Stimulated activated CD8-positive, alpha-beta memory T cell treated with anti-CD3 and anti-CD28 coated beads, Interleukin-7, amount 100 ng/mL, for 1 hour (primary cell): ENCODE data around the gene RIMS4.
A peak's percentile ranks its signal among the peaks of the same experiment; 100 is the strongest.

Source experiments
- DNase-seq, 2 donors: peaks; one replicate each; pipeline ENCODE4 v3.0.0-alpha.2; 2020; ENCODE audit warnings: low read depth in 2 of 2

RIMS4 gene

DNA sequence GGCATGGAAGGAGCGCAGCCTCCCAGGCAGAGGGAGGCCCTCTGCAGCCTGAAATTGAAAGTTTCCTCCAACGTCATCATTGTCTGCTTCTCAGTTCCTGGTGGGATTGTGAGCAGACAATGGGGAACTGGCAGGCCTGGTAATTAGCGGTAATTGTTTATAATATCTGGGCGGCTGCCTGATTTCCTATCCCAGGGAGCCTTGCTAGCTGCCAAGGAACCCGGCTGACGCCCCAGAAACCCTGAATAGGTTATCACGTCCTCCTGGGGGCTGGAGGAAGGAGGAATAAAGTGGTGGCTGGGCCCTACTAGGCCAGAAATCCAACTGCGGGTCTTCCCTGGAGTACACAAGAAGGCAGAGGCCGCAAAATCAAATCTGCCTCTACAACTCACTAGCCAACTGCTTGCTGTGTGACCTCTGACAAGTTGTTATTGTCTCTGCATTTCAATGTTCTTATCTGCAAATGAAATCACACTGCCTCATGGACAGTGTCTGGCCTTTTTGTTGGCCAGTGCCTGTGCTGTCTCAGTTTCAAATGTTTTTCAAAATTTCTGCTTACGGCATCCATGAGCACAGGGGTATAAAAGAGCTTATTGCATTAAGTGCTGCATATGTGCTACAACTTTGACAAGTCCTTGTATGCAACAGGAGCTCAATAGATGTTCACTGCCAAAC is 47.7 kb downstream of the RIMS4 start:
- DNase-seq: no peak

DNA sequence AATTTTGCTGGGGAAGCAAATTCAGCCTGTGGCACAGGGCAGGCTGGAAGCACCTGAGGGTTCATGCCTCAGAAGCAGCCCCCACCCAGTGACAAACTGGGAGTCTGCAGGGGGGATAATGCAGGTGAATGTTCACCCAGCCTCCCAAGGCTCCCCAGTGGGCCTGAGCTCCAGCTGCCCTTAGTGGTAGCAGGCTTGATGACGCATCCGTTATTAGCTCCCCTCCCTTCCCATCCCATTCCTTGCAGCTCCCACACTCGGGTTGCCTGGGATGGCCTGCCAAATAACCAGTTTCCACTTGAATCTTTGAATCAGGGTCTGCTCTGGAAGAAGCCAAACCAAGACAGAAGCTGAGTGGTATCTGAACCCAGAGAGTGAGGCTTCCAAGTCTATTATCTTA is 48.9 kb downstream of the RIMS4 start:
- no peak for DNase-seq

DNA sequence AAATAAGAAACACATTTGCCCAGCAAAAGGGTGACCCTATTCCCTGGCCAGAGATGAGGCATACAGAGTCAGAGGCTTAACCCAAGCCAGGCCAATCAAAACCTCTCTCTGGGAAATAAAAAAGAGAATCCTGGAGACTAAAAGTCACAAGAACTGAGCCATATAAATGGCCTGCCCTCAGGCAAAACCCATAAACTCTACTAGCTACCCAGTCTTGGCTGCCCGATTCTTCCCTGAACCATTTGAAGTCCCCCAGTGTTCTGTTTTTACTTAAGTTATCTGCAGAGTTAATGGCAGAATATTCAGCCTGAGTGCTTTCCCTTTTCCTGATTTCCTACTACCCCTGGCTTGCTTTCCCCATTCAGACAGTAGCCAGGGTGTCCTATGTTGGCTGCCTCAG is 50.8 kb downstream of the RIMS4 start:
- DNase-seq: no peak

DNA sequence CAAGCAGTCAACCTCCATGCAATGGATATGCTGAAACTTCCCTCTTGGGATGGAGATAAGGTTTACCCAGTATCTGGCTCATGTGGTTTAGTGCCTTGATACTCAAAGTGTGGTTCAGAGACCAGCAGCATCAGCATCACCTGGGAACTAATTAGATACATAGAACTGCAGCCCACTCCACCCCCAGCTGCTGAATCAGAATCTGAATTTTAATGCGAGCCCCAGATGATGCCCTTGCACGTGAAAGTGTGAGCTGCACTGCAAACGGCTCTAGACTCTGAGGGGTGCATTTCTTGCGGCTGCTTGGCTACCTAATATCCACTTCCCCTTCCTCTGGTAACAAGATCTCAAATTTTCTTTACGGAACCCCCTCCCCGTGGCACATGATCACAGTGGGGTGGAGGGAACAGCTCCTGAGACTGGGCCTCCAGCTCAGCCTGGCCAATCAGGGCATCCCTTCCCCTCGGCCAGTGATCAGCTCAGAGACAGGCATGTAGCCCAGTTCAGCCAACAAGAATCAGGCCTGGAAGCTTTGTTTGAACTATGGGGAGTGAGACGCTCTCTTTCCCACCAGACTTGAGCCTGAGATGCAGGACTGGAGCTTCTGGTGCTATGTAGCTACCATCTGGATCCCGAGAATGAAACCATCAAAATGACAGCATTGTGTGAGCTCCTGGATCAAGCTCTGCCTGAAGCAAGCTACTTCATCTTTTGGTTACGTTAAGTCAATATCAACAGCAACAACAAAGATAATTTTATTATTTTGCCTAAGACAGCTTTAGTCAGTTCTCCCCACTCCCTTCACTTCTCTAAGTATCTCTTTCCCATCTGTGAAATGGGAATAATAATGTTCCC is 51.9 kb downstream of the RIMS4 start:
- DNase-seq: no peak

DNA sequence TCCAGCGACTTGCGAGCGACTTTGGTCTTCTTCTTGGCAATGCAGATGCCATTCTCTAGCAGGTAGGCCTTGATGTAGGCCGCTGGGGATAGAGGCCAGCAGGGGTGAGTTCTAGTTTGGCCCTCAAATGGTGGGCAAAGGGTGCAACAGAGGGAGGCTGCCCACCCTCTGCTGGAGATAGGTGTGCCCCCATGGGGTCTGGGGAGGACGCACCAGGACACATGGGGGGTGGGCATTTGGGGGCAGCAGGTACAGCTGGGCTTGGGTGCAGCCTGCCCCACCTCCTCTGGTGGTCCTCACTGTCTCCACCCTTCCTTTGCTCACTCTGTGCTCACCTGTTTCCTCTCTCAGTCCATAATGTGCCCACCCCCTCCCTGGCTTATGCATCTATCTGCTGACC is 53.4 kb downstream of the RIMS4 start:
- DNase-seq: no peak

DNA sequence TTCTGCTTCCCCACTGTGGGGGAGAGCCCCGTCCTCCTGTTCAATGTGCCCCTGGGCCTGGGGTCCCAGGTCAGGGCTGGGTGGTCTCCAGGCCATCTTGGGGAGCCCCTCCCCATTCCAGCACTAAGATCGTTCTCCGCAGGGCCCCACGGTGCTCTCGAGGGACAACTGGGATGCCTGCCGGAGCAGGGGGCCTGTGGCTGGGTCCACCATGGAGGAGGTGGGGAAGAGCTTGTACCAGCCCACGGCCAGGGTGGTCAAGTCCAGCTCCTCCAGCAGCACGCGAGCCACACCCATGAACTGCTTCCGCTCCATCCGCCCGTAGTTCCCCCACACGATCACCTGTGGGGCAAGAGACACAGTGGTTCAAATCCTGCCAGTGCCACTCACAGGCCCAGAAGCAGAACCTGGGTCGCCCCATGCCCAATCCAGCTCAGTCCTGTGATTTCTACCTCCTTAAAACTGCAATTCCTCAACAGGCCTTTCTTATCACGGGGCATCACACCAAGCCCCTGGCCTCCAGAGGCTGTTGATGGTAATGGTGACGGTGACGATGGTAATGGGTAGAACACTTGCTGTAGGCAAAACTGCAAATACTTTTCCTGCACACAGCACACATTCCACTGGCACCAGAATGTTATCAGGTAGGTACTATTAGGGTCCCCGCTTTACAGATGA is 54.2 kb downstream of the RIMS4 start:
- DNase-seq: no peak

DNA sequence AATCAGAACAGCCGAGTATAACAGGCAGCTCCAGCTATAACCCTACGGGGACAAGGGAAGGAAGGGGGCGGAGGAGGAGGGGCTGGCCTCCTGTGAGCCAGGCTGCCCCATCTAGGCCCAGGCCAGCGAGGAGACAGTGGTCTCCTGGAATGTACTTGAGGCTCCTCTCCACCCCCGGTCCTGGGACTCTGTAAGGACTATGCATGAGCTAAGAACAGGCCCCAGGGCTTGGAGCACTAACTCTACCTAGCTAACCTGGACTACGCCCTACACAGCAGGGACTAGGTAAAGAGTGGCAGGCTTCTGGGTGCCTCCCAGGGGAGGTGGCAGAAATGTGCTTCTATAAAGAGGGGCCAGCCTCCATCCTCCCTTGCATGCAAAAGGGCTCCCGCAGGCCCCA is 55.8 kb downstream of the RIMS4 start:
- no peak for DNase-seq

DNA sequence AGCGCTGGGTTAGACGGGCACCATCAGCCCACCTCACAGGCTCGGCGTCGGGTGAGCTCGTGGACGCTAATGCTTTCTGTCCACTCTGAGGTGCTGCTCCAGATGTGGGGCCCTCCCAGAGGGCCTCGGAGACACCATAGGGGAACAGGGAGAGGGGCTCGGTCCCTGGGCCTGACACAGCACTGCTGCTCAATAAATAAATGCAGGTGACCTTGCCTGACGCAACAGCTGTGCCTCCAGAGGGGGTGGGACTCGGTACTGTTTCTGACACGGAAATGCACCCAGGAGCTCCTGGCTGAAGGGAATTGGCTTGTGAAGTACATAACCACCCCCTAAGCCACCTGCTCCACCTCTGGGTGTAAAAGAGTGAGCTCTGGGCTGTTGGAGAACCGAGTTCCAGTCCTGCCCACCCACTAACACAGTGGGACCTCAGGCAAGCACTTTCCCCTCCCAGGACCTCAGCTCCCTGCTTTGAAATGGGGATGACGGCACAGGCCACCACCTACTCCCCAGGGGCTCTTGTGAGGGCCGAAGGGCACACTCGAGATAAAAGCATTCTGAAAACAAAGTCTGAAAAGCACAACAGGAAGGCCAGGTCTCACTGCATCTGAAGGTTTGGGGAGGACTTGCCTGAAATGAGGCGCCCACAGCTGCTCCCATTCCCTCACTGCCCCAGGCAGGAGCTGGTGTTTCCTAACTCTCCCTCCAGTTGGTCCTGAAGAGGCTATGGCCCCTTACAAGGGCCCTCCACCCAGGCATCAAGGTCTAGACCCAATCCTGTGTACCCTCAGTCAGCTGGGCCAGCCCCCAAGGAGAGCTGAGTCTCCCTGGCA is 58.0 kb downstream of the RIMS4 start:
- DNase-seq: no peak

DNA sequence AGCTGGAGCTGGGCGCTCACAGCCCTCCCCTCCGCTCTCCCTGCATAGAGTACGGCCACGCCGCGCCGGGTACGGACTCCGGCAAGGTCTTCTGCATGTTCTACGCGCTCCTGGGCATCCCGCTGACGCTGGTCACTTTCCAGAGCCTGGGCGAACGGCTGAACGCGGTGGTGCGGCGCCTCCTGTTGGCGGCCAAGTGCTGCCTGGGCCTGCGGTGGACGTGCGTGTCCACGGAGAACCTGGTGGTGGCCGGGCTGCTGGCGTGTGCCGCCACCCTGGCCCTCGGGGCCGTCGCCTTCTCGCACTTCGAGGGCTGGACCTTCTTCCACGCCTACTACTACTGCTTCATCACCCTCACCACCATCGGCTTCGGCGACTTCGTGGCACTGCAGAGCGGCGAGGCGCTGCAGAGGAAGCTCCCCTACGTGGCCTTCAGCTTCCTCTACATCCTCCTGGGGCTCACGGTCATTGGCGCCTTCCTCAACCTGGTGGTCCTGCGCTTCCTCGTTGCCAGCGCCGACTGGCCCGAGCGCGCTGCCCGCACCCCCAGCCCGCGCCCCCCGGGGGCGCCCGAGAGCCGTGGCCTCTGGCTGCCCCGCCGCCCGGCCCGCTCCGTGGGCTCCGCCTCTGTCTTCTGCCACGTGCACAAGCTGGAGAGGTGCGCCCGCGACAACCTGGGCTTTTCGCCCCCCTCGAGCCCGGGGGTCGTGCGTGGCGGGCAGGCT is 60.1 kb downstream of the RIMS4 start:
- DNase-seq: no peak

DNA sequence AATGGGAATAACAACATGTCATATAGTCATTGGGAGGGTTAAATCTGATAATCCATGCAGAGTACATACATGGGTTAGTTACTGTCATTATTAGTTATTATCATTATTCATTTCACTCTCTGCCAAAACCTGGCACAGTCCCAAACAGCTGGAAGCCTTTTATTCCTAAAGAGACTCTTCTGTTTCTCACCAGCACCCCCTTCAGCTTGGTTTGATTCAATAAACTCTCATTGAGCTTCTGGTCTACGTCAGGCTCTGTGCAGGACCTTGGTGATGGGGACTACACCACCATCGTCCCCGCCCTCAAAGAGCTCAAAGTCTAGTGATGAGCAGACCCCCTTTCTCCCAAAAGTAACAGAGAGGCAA is 62.4 kb downstream of the RIMS4 start:
- DNase-seq: no peak

DNA sequence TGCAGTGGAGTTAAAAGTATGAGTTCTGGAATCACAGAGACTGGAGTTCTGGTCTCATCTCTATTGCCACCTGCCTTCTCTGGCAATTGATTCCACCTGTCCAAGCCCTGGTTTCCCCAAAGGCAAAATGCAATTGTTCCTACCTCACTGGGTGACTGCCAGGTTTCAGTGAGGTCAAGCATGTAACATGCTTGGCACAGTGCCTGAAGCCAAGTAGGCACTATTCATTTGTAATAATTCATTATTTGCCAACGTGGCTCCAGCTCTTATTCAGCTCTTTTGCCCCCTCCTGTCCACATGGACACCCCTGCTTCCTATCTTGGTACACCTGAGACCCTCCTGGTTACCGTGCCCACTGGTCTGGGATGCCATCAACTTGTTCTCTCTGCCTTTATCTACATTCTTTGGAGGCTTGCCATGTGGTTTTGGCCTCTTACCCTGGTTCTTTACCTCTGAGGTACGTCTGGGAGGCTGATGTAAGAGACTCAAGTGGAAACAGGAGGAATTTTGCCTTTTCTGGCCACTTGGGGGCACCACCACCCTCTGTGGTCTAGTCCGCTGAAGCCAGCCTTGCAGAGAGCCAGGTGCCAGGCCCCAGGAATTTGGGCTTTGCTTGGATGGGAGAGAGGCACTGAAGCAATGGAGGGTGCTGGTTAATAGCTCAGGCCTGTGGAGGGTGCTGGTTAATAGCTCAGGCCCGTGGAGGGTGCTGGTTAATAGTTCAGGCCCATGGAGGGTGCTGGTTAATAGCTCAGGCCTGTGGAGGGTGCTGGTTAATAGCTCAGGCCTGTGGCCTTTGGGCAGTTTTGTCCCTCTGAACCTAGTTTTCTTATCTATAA is 63.0 kb downstream of the RIMS4 start:
- DNase-seq: peak in 1 of 2 donors; percentile 31

DNA sequence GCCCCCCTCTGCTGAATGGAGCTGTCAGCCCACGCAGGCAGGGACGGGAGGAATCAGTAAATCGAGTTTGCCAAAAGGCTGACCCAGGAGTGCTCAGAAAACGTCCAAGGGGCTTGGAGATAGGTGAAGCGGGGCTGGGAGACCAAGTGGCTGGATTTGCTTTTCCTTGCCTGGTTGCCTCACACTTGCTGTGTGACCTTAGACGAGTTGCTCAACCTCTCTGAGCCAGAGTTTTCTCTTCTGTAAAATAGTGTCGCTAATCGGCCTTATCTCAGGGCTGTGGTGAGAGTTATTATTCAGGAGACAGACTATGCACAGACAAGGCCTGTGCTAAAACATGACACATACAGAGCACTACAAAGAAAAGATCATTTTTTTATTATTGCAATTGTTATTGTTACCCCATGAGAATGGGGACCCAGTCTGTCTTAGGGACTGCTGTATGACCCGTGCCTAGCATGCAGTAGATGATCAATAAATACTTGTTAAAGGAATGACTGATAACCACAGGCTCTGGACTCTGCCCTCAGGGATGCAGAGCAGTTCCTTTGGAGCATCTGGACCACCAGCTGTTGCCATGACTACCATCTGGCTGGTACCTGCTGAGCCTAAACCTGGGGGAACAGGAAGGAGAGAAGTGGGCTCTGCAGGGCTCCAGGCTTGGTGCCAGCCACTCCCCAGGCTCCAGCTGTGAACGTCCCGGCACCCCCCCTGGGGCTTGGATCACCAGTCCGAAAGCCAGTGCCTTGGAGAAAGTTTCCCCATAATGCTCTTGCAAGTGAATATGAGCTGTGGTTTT is 63.8 kb downstream of the RIMS4 start:
- DNase-seq: no peak

DNA sequence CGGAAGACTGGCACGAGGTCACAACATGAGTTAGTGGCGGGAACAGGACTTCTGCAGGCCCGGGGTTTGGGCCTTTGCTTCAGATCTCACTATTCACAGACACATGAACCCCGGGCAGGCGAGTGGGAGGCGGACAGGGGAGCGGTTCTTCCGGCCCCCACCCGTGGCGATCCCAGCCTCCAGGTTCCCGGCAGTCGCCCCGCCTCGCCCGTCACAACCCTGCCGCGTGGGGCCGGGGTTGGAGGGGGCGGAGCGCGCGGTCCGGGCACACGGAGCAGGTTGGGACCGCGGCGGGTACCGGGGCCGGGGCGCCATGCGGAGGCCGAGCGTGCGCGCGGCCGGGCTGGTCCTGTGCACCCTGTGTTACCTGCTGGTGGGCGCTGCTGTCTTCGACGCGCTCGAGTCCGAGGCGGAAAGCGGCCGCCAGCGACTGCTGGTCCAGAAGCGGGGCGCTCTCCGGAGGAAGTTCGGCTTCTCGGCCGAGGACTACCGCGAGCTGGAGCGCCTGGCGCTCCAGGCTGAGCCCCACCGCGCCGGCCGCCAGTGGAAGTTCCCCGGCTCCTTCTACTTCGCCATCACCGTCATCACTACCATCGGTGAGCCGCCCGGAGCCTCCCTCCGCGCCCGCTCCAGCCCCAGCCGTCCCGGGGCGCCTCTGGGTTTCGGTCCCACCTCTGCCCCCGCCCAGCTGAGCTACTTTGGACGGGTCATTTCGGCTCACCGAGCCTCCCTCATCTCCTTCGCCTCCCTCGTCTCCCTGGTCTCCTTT is 64.6 kb downstream of the RIMS4 start, which contains the start of gene KCNK15:
Gene KCNK15 (plus strand): TSS at position 268 of the 769 bp plus-strand sequence. CDS start 46 bp downstream, at position 314.
- no peak for DNase-seq

DNA sequence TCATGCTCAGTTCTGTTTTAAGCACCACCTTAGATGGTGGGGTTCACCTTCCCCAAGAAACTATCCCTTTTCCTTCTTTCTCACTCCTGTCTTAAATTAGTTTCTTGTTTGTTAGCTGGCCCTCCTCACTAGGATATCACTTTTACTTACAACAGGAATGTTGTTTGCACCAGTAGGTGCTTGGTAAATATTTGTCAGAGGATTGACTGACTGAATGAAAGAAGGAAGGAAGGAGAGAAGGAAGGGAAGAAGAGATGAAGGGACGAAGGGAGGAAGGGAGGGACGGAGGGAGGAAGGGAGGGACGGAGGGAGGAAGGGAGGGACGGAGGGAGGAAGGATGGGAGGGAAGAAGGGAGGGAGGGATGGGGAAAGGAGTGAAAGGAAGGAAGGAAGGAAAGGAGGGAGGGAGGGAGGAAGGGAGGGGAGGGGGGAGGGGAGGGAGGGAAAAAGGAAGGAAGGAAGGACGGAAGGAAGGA is 65.2 kb downstream of the RIMS4 start:
- no peak for DNase-seq

DNA sequence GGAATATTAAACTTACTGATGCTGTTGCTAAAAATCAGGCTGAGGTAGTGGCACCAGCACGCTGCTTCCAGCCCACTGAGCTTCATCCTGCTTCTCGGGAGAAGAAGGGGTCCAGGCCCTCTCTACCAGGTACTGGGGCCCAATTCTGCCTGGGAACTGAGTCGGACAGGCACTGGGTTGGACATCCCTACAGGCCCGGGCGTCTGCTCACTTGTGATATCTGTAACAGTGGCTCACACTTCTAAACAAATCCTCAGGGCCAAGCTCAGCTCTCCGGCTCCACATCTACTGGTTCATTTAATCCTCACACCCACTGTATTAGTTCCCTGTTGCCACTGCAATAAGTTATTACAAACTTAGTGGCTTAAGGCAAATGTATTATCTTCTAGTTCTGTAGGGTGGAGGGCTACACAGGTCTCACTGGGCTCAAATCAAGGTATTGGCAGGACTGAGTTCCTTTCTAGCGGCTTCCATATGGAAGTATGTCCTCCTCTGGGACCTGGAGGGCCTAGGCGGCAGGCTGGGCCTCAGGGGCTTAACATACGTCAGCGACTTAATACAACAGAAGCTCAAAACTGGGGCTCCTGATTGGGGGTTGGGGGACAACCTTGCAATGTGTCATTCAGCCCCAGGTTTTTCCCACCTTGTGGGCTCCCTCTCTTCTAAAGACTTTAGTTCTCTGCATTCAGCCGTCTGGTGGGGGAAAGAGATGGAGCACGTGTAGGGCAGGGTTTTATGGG is 66.3 kb downstream of the RIMS4 start:
- DNase-seq: no peak

DNA sequence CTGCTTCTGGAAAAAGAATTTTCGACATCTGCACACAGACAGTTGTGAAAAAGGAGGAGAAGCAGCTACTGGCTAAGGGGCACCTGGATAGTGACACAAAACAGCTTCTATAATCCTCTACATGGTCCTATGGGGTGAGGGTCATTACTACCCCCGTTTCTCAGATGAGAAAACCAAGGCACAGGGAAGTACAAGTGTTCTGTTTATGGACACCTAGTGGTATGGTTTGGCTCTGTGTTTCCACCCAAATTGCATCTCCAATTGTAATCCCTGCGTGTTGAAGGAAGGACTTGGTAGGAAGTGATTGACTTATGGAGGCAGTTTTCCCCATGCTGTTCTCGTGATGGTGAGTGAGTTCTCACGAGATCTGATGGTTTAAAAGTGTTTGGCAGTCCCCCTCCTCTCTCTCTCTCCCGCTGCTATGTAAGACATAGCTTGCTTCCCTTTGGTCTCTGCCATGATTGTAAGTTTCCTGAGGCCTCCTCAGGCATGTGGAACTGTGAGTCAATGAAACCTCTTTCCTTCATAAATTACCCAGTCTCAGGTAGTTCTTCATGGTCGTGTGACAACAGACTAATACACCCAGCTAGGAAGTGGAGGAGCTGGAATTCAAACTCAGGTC is 67.2 kb downstream of the RIMS4 start:
- DNase-seq: no peak
